HTR-8/SVneo (cell line): ENCODE data around the gene CDKL4.
"Not testable (repeated sequence)": the region's sequence is repeated elsewhere in the genome, so short reads cannot be mapped to it uniquely, and the experiment has no call there.

Experiments used
- DNase-seq: peaks from one replicate; pipeline ENCODE4 v3.0.0; 2011; ENCODE audit warnings: low spot score, mixed read lengths; ENCODE audit not compliant: insufficient read length
- FAIRE-seq: peaks from 2 replicates; lab custom pipeline; 2011; peaks lifted over from hg19 to GRCh38; lab: Jason Lieb, UNC

CDKL4 gene

GRCh38 chr2:39181297-39181696, 62.5 kb downstream of the CDKL4 start:
- no peak for DNase-seq
- FAIRE-seq, result no peak

- FAIRE-seq (no peak), DNase-seq (no peak)
These were observed 63.5 kb downstream of the CDKL4 start for GRCh38 chr2:39179974-39180960.

GRCh38 chr2:39178756-39179155, 65.0 kb downstream of the CDKL4 start:
- no peak for DNase-seq
- FAIRE-seq, result no peak

- FAIRE-seq (no peak), DNase-seq (no peak)
These were observed 66.8 kb downstream of the CDKL4 start for GRCh38 chr2:39176997-39177396.

- FAIRE-seq, result no peak
- no peak for DNase-seq
These were observed 68.6 kb downstream of the CDKL4 start for GRCh38 chr2:39175026-39175812.

- no peak for DNase-seq
- no peak for FAIRE-seq
These were observed 69.7 kb downstream of the CDKL4 start for GRCh38 chr2:39174022-39174421.

GRCh38 chr2:39172047-39172706, 71.6 kb downstream of the CDKL4 start:
- not testable (repeated sequence) for FAIRE-seq, DNase-seq

- no peak for FAIRE-seq
- DNase-seq, result no peak
These were observed 72.1 kb downstream of the CDKL4 start for GRCh38 chr2:39171621-39172020.

- no peak for FAIRE-seq
- DNase-seq, result no peak
These were observed 79.7 kb downstream of the CDKL4 start for GRCh38 chr2:39164089-39164488.

GRCh38 chr2:39160982-39161381, 82.8 kb downstream of the CDKL4 start:
- FAIRE-seq (no peak), DNase-seq (no peak)

GRCh38 chr2:39159283-39159682, 84.5 kb downstream of the CDKL4 start:
- no peak for DNase-seq
- FAIRE-seq, result no peak

- no peak for FAIRE-seq
- DNase-seq, result no peak
These were observed 85.4 kb downstream of the CDKL4 start for GRCh38 chr2:39158351-39158750.

GRCh38 chr2:39156846-39157245, 86.9 kb downstream of the CDKL4 start:
- no peak for DNase-seq
- no peak for FAIRE-seq

- DNase-seq, result no peak
- FAIRE-seq, result no peak
These were observed 87.7 kb downstream of the CDKL4 start for GRCh38 chr2:39156107-39156506.

- not testable (repeated sequence) for DNase-seq, FAIRE-seq
These were observed 88.2 kb downstream of the CDKL4 start for GRCh38 chr2:39155573-39155972.

GRCh38 chr2:39154944-39155343, 88.8 kb downstream of the CDKL4 start:
- FAIRE-seq (no peak), DNase-seq (no peak)

- no peak for FAIRE-seq
- no peak for DNase-seq
These were observed 90.5 kb downstream of the CDKL4 start for GRCh38 chr2:39153312-39153711.

- DNase-seq (no peak), FAIRE-seq (no peak)
These were observed 91.3 kb downstream of the CDKL4 start for GRCh38 chr2:39152504-39152903.

- DNase-seq (no peak), FAIRE-seq (no peak)
These were observed 92.8 kb downstream of the CDKL4 start for GRCh38 chr2:39150890-39151497.

GRCh38 chr2:39150102-39150562, 93.6 kb downstream of the CDKL4 start:
- no peak for FAIRE-seq

More at GRCh38 chr2:39150102-39150562, 93.6 kb downstream of the CDKL4 start:
- DNase-seq, result no peak
